Endodermal cell (in vitro differentiated cells): ENCODE measurements around the gene TNFAIP8L2. TPM values are rescaled to one million over a fixed set of nuclear protein-coding genes. Genes with fewer than 3 reads are reported as not detected.

ENCODE experiments used
- DNase-seq: peaks from one replicate; pipeline ENCODE4 v3.0.0-alpha.2; 2017
- H3K27ac ChIP-seq: 2 replicates; pipeline ENCODE4 v1.5.1; 2013; ENCODE audit warnings: mild to moderate bottlenecking, low read depth, low read length, moderate library complexity
- H3K27me3 ChIP-seq: 2 replicates; pipeline ENCODE4 v1.6.1; 2013; ENCODE audit warnings: mild to moderate bottlenecking, low read length, moderate library complexity; ENCODE audit not compliant: insufficient read depth, control insufficient read depth, poor library complexity, severe bottlenecking
- H3K36me3 ChIP-seq: 2 replicates; pipeline ENCODE4 v1.7.0; 2013; ENCODE audit warnings: mild to moderate bottlenecking, low read length, moderate library complexity; ENCODE audit not compliant: control insufficient read depth, insufficient read depth
- H3K4me1 ChIP-seq: one replicate; pipeline ENCODE4 v1.7.0; 2013; ENCODE audit warnings: low read length; ENCODE audit not compliant: control insufficient read depth, insufficient read depth
- H3K4me3 ChIP-seq: 2 replicates; pipeline ENCODE4 v1.5.1; 2013; ENCODE audit warnings: mild to moderate bottlenecking, low read length, moderate library complexity
- H3K9ac ChIP-seq: 2 replicates; pipeline ENCODE4 v1.6.1; 2013; ENCODE audit warnings: mild to moderate bottlenecking, low read length, moderate library complexity; ENCODE audit not compliant: poor library complexity, severe bottlenecking; ENCODE audit errors: extremely low read depth
- H3K9me3 ChIP-seq: 2 replicates; pipeline ENCODE4 v1.6.1; 2013; ENCODE audit warnings: mild to moderate bottlenecking, low read length, moderate library complexity; ENCODE audit not compliant: control insufficient read depth
- H3K27ac Mint-ChIP-seq: 2 replicates; pipeline ENCODE4 v1.8.0; 2020; ENCODE audit warnings: mixed read lengths
- H3K27me3 Mint-ChIP-seq: 2 replicates; pipeline ENCODE4 v1.8.0; 2021; ENCODE audit warnings: mild to moderate bottlenecking, mixed read lengths; ENCODE audit not compliant: insufficient read depth
- H3K36me3 Mint-ChIP-seq: 2 replicates; pipeline ENCODE4 v1.8.0; 2020; ENCODE audit warnings: low read depth, mixed read lengths
- H3K4me1 Mint-ChIP-seq: 2 replicates; pipeline ENCODE4 v1.8.0; 2020; ENCODE audit warnings: mixed read lengths
- H3K4me3 Mint-ChIP-seq: 2 replicates; pipeline ENCODE4 v1.8.0; 2020; ENCODE audit warnings: mild to moderate bottlenecking, moderate library complexity, mixed read lengths
- H3K9me3 Mint-ChIP-seq: 2 replicates; pipeline ENCODE4 v1.8.0; 2020; ENCODE audit warnings: mild to moderate bottlenecking, mixed read lengths
- WGBS, 2 experiments: methylation state at CpG; one replicate each; pipeline versions ENCODE4 v1.1.5 to v1.1.7; 2013; ENCODE audit warnings: missing lambda C conversion rate in 2 of 2, mixed read lengths in 1 of 2; ENCODE audit not compliant: insufficient coverage in 1 of 2, insufficient read length in 1 of 2; 5-methylcytosine and 5-hydroxymethylcytosine counted together
- total RNA-seq, 2 donors: library from RNA; stranded (reverse); fragmentation: NEBNext Ultra II Directional in 1 of 2; extraction: Animal tissue kit (Norgen Biotek cat#: 25700) in 1 of 2; gene quantifications; 2 replicates in 1 of 2; 3 replicates in 1 of 2; pipeline ENCODE4 v1.2.1, GENCODE V29; 2021
- TF ChIP-seq, protein P1 (sequence below): fragments of 200-600 bp; sonication (generic); conservative IDR thresholded peaks from 2 replicates; pipeline ENCODE4 v1.5.0; 2021; ENCODE audit warnings: antibody characterized with exemption, mild to moderate bottlenecking

Gene TNFAIP8L2
- total RNA-seq, 2 donors from 2014 or later, result not detected

- Histone ChIP-seq H3K27ac (no peak overlapping the region), H3K27me3 (no peaks in the 10 kb centered on the region), H3K9ac (peak overlapping the region; percentile 70), H3K36me3 (peaks cover 29% of the 10 kb centered on the region), H3K9me3 (no peaks in the 10 kb centered on the region), H3K4me3 (peak overlapping the region; percentile 95), H3K4me1 (peaks cover 5% of the 10 kb centered on the region)
- 10 to 39% methylated on average over 3 to 15 of the region's 15 CpGs for WGBS, 2 experiments
- DNase-seq, result no peak
- TF ChIP-seq, protein P1, sequence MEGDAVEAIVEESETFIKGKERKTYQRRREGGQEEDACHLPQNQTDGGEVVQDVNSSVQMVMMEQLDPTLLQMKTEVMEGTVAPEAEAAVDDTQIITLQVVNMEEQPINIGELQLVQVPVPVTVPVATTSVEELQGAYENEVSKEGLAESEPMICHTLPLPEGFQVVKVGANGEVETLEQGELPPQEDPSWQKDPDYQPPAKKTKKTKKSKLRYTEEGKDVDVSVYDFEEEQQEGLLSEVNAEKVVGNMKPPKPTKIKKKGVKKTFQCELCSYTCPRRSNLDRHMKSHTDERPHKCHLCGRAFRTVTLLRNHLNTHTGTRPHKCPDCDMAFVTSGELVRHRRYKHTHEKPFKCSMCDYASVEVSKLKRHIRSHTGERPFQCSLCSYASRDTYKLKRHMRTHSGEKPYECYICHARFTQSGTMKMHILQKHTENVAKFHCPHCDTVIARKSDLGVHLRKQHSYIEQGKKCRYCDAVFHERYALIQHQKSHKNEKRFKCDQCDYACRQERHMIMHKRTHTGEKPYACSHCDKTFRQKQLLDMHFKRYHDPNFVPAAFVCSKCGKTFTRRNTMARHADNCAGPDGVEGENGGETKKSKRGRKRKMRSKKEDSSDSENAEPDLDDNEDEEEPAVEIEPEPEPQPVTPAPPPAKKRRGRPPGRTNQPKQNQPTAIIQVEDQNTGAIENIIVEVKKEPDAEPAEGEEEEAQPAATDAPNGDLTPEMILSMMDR, result no peak
- H3K27me3 Mint-ChIP-seq, result no peaks in the 10 kb centered on the region
- peaks cover 18% of the 10 kb centered on the region for H3K4me1 Mint-ChIP-seq
- H3K36me3 Mint-ChIP-seq, result peaks cover 30% of the 10 kb centered on the region
- peak overlapping the region; percentile 94 for H3K27ac Mint-ChIP-seq
- no peaks in the 10 kb centered on the region for H3K9me3 Mint-ChIP-seq
- peak overlapping the region; percentile 91 for H3K4me3 Mint-ChIP-seq
Observed at GRCh38 chr1:151166505-151166956, 10.1 kb downstream of the TNFAIP8L2 start.

DNA sequence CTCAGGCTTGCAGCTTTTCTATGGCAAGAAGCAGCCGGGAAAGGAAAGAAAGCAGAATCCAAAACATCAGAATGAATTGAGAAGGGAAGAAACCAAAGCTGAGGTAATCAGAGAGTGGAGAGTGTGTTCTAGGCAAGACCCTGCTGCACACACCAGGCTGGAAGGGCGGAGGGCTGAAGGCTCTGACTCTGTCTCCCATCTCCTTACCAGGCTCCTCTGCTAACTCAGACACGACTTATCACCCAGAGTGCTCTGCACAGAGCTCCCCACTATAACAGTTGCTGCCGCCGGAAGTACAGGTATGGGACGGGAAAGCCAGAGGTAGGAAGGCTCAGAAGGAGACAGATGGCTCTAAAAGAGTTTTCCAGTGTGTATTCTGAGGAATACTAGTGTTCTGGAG, 10.7 kb downstream of the TNFAIP8L2 start:
- H3K4me1 ChIP-seq, result peaks cover 5% of the 10 kb centered on the region
- Mint-ChIP-seq H3K27me3 (no peaks in the 10 kb centered on the region), H3K4me3 (peak overlapping the region; percentile 91), H3K36me3 (peaks cover 25% of the 10 kb centered on the region), H3K9me3 (no peaks in the 10 kb centered on the region), H3K27ac (no peak overlapping the region), H3K4me1 (peaks cover 18% of the 10 kb centered on the region)
- H3K9me3 ChIP-seq, result no peaks in the 10 kb centered on the region
- 91 to 96% methylated on average over 4 to 6 of the region's 6 CpGs for WGBS, 2 experiments
- H3K27ac ChIP-seq, result no peak overlapping the region
- H3K9ac ChIP-seq, result peak overlapping the region; percentile 70
- peaks cover 28% of the 10 kb centered on the region for H3K36me3 ChIP-seq
- TF ChIP-seq, protein P1, result no peak
- peak overlapping the region; percentile 95 for H3K4me3 ChIP-seq
- no peak for DNase-seq
- no peaks in the 10 kb centered on the region for H3K27me3 ChIP-seq

DNA sequence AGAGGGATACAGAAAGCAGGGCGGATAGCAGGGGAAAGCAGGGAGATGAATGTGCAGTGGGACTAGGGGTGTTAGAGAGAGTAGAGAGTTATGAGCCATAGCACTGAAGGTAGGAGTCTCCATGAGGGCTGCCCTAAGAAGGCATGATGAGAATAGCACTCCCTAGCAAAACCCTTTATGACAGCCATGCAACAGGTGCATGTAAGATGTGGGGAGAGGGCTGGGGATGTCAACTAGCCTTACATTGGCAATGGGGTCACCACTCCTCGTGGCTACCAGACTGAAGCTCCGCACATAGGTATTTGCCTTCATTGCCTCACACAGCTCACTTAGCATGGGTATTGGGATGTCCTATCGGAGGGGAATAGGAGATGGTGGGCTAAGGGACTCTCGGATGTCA, 14.7 kb downstream of the TNFAIP8L2 start:
- Histone ChIP-seq H3K36me3 (peaks cover 49% of the 10 kb centered on the region), H3K27ac (no peak overlapping the region), H3K9me3 (no peaks in the 10 kb centered on the region), H3K27me3 (no peaks in the 10 kb centered on the region), H3K9ac (no peak overlapping the region), H3K4me3 (no peak overlapping the region), H3K4me1 (peaks cover 5% of the 10 kb centered on the region)
- H3K9me3 Mint-ChIP-seq, result no peaks in the 10 kb centered on the region
- no peak overlapping the region for H3K4me3 Mint-ChIP-seq
- peaks cover 7% of the 10 kb centered on the region for H3K4me1 Mint-ChIP-seq
- H3K36me3 Mint-ChIP-seq, result peaks cover 48% of the 10 kb centered on the region
- no peak for DNase-seq
- H3K27ac Mint-ChIP-seq, result peak overlapping the region; percentile 93
- TF ChIP-seq, protein P1, result no peak
- WGBS, 2 experiments, result 84 to 93% methylated on average over 3 to 5 of the region's 5 CpGs
- H3K27me3 Mint-ChIP-seq, result no peaks in the 10 kb centered on the region
